Stimulated activated CD8-positive, alpha-beta memory T cell treated with anti-CD3 and anti-CD28 coated beads, Interleukin-4, amount 100 ng/mL, for 24 hours (primary cell): ENCODE results near the gene STPG3.

Experiments
- DNase-seq: peaks from one replicate; pipeline ENCODE4 v3.0.0-alpha.2; 2020; ENCODE audit warnings: low read depth

The STPG3 gene

DNA sequence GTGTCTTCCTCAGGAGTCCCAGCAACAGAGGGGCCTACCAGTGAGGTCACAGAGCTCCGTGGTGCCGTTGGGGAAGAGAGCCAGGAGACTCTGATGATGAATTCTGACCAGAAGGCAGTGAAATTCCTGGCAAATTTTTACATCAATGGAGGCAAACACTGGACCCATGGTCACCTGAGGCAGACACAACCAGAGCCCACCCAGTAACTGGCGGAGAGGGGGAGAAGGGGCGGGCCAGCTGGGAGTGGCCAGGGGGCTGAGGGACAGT lies at the start of gene STPG3:
Gene STPG3 (plus strand): TSS at position 93 of the 268 bp plus-strand sequence. CDS start 1 bp downstream, at position 94.
- no peak for DNase-seq

DNA sequence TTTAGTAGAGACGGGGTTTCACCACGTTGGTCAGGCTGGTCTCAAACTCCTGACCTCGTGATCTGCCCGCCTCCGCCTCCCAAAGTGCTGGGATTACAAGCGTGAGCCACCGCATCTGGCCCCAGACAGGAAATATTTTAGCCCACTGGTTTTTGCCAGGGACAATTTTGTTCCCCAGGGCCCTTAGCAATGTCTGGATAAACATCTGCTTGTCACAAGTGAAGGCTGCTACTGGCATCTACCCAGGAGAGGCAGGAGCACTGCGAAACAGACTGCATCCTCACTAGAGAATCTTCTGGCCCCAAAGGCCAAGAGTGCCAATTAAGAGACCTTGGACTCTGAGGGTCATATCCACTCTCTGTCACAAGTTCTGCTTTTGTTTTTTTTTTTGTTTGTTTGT lies 48.1 kb upstream of the STPG3 start:
- no peak for DNase-seq

DNA sequence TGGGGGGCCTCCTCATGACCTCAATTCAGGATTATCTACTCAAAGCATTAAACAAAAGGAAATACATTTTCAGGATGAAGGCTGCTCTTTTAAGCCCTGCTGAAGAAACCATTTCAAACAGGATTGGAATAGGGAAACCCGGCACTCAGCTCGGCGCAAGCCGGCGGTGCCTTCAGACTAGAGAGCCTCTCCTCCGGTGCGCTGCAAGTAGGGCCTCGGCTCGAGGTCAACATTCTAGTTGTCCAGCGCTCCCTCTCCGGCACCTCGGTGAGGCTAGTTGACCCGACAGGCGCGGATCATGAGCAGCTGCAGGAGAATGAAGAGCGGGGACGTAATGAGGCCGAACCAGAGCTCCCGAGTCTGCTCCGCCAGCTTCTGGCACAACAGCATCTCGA lies 46.4 kb upstream of the STPG3 start:
- no peak for DNase-seq

GRCh38 chr9:137205126-137206069 lies 45.7 kb upstream of the STPG3 start, which contains the start of the genes NDOR1 and TMEM203:
NDOR1 (plus strand) TSS chr9:137205700; CDS start chr9:137205778, 78 bp downstream.
TMEM203 (minus strand) TSS chr9:137205648; CDS start chr9:137205414, 234 bp downstream.
- peak; percentile 92 for DNase-seq

DNA sequence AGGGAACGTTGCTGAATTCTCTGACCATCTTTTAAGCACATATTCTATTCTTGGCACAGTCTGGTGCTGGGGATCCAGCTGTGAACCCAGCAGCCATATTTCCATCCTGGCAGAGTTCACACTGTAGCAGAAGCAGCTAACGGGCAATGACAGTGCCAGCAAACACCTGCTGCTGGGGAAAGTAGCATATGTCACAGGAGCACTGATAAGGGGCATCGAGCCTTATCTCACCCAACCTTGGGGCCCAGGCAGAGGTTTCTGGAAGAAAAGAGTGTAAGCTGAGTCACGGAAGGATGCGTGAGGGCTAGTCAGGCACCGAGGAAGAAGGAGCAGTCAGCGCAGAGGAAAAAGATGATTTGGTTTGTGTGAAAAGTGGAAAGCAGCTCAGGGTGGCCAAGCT lies 44.5 kb upstream of the STPG3 start:
- no peak for DNase-seq

GRCh38 chr9:137211532-137211931 lies 39.6 kb upstream of the STPG3 start:
- no peak for DNase-seq

- DNase-seq = no peak
These were observed 38.6 kb upstream of the STPG3 start for GRCh38 chr9:137212520-137212919.

DNA sequence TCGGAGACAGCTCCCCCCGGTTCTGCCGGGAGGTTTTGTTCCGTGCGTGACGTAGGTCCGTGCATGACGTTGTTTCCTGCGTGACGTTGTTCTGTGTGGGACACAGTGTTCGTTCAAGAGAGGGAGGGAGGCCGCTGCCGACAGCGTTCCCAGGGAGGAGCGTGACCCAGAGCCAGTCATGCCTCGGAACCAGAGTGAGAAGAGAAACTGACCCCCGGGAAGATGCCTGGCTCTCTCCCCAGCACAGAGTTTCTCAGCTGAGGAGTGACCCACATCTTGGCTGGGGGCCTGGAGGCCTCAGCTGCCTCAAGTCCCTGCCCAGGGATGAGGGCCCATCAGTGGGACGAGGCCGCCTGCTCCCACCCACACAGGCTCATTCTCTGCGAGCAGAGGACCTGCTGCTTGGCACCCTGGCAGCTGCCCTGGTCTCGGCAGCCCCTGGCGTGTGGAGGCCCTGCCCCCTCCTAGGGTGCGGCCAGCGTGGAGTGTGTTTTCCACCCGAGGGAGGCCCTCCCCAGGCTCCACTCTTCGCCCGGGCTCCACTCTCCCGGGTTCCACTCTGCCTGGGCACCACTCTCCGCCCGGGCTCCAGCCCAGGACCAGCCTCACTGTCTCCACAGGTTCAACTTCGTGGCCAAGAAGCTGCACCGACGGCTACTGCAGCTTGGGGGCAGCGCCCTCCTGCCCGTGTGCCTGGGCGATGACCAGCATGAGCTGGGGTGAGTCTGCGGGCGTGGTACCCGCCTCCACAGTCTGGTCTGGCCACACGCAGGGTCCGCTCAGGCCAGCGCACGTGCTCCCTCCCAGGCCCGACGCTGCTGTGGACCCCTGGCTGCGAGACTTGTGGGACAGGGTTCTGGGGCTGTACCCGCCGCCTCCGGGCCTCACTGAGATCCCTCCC lies 37.7 kb upstream of the STPG3 start:
- no peak for DNase-seq

DNA sequence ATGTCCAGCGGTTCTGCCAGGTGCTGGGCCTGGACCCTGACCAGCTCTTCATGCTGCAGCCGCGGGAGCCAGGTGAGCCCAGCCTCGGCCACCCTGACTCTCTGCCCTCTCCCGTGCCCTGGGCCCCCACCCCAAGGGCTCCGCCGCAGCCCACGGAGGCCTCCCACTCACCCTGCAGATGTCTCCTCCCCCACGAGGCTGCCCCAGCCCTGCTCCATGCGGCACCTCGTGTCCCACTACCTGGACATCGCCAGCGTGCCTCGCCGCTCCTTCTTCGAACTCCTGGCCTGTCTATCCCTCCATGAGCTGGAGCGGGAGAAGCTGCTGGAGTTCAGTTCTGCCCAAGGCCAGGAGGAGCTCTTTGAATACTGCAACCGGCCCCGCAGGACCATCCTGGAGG lies 36.5 kb upstream of the STPG3 start:
- DNase-seq = no peak

- DNase-seq = no peak
These were observed 35.7 kb upstream of the STPG3 start for GRCh38 chr9:137215196-137215986.

DNA sequence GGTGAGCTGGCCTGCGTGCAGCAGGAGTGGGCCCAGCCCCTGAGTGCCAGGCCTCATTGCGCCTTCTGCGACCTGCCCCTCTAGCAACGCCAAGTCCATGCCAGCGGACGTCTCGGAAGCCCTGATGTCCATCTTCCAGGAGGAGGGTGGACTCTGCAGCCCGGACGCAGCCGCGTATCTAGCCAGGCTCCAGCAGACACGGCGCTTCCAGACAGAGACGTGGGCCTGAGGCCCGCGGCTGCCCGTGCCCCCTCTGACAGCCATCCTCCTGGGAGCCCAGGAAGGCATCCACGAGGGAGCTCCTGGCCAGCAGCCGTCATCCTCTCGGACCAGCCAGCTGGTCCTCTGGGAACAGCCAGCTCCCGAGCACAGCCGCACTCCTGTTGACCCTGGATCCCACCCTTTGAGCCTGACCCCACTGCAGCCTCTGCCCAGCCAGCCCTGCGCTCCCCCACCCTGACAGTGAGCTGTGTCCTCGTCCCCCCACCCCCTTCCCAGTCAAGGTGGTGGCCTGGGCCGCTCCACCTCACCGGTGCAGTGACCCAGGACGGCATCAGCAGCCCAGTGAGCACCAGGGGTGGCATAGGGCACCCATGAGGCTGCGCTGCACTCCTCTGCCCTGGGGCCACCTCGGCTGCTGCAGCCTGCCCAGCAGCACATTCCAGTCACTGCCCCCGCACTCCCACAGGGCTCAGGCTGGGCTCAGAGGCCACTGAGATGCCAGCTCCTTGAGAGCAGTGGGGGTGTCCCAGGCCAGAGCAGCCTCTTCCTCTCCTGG lies 34.7 kb upstream of the STPG3 start:
- no peak for DNase-seq

DNA sequence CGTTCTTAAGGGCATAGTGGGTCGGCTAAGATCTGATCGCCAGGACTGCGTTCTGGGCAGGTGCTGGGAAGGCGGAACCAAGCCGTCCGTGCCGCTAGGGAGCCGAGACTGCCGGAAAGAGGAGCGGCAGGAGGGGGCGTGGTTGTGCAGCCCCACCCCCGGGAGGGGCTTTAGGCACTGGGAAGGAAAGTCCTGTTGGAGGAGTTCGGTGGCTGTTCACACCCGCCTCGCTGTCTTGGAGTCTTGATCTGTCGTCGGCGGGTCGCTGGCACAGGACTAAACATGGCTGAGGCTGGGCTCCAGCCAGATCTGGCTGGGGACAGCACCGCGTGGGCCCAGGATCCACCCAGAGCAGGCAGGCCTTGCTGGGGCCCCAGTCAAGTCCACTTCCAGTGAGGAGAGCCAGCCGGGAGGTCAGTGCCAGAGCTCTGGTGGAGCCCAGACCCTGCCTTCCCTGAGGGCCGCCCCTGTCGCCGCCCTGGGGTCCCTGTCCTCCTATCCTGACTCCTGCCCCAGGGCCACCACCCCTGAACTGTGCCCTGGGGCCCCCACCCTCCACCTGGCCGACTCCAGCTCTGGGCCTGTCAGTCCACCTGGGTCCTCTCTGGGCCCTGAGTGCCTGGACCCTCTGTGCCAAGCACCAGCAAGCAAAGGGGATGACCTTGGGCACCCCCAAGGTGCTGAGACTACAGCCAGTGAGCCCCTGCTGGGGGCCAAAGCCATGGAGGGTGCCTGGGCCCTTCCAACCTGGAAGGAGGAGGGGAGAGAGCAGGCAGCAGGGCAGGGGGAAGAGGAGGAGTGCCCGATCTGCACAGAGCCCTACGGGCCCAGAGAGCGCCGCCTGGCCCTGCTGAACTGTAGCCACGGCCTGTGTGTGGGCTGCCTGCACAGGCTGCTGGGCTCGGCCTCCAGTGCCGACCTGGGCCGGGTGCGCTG lies 33.5 kb upstream of the STPG3 start:
- no peak for DNase-seq

DNA sequence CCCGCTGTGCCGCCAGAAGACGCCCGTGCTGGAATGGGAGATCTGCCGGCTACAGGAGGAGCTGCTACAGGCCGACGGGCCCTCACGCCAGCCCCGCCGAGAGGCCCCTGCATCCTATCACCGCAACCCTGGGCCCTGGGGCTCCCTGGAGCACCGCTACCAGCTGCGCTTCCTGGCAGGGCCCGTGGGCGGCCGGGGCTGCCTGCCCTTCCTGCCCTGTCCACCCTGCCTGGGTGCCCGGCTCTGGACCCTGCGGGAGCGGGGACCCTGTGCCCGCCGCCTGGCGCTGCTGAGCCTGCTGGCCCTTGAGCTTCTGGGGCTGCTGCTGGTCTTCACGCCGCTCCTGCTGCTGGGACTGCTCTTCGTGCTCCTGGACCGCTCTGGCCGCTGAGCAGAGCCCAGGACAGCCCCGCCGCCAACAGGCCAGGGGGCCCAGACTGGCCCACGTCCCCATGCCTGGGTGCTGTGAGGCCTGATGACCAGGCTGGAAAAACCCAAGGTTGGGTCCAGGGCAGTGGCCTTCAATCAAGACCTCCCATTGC lies 32.8 kb upstream of the STPG3 start:
- DNase-seq = no peak

GRCh38 chr9:137218754-137219271 lies 32.3 kb upstream of the STPG3 start:
- no peak for DNase-seq

DNA sequence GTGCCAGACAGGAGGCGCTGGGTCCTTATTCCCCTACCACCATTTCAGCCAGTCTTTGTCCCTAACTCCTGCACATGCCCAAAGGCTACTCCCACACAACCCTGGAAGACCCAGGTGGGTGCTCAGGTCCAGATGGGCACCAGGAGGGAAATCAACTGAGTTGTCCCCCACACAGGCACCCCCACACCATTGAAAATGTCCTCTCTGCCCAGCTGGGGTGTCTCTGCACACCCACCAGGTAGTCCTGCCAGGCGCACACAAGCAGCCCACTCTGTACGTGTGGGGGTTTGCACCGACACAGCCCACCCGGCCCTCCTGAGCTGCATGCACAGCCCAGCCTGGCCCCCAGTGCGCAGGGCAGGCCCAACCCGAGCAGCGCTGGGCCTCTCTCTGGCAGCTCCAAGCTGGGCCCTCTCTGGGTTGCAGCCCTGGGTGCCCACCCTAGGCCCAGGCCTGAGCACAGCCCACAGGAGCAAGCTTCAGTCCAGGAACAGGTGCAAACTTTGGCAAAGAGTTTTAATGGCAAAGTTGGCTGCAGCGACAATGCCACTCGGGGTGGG lies 31.2 kb upstream of the STPG3 start:
- no peak for DNase-seq

DNA sequence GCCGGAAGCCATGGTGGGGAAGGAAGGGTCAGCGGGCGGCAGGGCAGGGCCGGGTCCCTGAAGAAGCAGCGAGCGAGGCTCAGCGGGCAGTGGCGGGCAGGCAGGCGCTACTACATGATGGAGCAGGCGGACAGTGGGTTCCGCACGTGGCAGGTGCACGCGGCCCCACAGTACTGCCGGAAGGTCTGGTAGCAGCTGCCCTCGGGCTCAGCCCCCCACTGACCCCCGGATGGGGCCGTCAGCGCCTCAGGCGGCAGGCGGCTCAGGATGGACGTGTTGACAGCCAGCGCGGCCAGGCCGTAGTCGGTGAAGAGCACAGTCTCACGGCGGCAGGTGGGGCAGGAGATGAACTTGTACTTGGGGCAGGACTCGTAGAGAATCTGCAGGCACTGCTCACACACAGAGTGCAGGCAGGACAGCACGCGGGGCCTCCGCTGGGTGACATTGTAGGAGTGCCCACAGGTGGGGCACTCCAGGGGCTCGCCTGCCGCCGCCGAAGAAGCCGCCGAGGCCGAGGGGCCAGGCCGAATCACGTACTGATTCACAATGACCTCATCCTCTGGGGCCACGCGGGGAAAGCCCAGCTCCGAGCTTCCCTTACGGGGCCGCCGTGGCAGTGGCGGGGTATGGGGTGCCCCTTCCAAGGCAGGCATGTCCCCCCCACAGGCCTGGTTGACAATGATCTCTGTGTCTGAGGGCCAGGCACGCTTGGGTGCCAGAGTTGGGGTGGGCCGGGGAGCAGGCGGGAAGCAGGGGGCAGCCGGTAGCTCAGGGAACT lies 30.6 kb upstream of the STPG3 start:
- DNase-seq = no peak

GRCh38 chr9:137221095-137221505 lies 30.0 kb upstream of the STPG3 start:
- DNase-seq = no peak

GRCh38 chr9:137221506-137222111 lies 29.5 kb upstream of the STPG3 start:
- DNase-seq = no peak
